ENCODE data around the gene RANGAP1. TPM values are rescaled to one million over a fixed set of nuclear protein-coding genes. Genes with fewer than 3 reads are reported as not detected.

The RANGAP1 gene
- total and polyA plus RNA-seq, 8 donors, result 18.9 to 127 (median 38.5) TPM

DNA sequence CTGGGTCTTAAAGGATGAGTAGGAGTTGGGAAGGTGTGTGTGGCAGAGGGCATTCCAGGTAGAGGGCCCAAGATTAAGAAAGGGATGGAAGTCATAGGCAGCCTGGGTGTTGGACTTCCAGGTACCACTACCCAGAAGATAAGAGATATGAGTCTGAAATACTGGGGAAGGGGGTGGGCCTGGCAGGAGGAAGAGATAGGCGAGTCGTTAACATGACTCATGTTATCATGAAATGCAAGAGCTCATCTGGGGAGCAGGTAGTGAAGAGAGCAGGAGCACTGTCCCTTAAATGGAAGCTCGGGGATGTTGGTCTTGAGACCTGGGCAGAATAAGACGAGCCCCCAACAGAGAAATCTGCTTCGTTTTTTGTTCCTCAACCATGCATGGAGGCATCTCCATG, 25.5 kb upstream of the RANGAP1 start:
- H3K27me3 ChIP-seq, result no peaks in the 10 kb centered on the region
- peaks cover 0 to 17% (median 8%) of the 10 kb centered on the region in 4 donors for H3K4me1 ChIP-seq
- TF ChIP-seq POLR2AphosphoS5 (IDR thresholded peaks at IDR 0.05) (no peak), EP300 (IDR thresholded peaks at IDR 0.05) (no peak), POLR2A (IDR thresholded peaks at IDR 0.05) (no peak)
- TF ChIP-seq, protein P1, sequence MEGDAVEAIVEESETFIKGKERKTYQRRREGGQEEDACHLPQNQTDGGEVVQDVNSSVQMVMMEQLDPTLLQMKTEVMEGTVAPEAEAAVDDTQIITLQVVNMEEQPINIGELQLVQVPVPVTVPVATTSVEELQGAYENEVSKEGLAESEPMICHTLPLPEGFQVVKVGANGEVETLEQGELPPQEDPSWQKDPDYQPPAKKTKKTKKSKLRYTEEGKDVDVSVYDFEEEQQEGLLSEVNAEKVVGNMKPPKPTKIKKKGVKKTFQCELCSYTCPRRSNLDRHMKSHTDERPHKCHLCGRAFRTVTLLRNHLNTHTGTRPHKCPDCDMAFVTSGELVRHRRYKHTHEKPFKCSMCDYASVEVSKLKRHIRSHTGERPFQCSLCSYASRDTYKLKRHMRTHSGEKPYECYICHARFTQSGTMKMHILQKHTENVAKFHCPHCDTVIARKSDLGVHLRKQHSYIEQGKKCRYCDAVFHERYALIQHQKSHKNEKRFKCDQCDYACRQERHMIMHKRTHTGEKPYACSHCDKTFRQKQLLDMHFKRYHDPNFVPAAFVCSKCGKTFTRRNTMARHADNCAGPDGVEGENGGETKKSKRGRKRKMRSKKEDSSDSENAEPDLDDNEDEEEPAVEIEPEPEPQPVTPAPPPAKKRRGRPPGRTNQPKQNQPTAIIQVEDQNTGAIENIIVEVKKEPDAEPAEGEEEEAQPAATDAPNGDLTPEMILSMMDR (IDR thresholded peaks at IDR 0.05), result no peak
- DNase-seq, result no peak
- WGBS, 5 donors, result 83 to 90% (median 88%) methylated on average over 5 of the region's 5 CpGs
- no peaks in the 10 kb centered on the region for H3K9me3 ChIP-seq
- no peak overlapping the region for H3K4me3 ChIP-seq
- intact Hi-C loops (cut with DNase I; ENCODE audit: low total_unique reads), result no loop called here
- H3K36me3 ChIP-seq, result peaks cover 0 to 35% (median 23%) of the 10 kb centered on the region in 4 donors
- H3K27ac ChIP-seq, result no peak overlapping the region

DNA sequence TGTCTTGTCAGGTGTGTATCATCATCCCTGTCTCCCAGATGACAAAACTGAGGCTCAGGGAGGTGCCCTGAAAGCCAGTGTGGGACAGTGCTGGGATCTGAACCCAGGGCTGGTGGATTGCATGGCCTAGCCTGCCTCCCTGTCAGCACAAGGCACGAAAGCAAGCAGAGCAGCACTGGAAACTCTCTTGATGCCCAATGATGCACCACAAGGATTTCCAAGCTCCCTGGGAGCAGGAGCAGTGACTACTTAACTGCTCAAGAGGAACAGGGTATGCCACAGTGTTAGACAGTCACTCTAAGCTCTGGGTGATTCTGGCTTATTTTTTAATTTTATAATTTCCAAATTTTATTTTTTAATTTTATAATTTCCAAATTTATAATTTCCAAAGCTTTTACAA, 24.3 kb upstream of the RANGAP1 start:
- 73 to 93% (median 82%) methylated on average over 1 of the region's 1 CpG for WGBS, 5 donors

DNA sequence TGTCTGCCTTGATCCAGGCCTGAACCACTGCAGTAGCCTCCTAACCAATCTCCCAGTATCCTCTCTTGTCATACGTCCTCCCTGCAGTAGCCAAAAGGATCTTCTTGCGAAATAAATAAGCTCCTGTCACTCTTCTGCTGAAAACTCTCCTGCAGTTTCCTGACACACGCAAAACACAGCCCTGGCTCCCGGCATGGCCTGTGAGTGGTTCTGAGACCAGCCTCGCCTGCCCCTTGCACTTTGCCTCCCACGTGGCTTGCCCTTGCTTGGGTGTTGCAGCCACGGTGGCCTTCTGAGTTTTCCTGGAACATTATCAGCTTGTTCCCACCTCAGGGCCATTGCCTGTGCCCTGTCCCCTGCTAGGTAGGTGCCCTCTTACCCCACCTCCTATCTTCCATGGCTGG, 22.6 kb upstream of the RANGAP1 start:
- H3K27me3 ChIP-seq, result no peaks in the 10 kb centered on the region
- peak overlapping the region in 3 of 5 donors; percentile 33 to 51 (median 46) for H3K27ac ChIP-seq
- no peaks in the 10 kb centered on the region for H3K9me3 ChIP-seq
- no peak overlapping the region for H3K4me3 ChIP-seq
- intact Hi-C loops (cut with DNase I; ENCODE audit: low total_unique reads), result no loop called here
- H3K4me1 ChIP-seq, result peaks cover 0 to 38% (median 18%) of the 10 kb centered on the region in 4 donors
- peak in 1 of 2 donors; percentile 26 for DNase-seq
- WGBS, 5 donors, result 59 to 73% (median 67%) methylated on average over 7 of the region's 7 CpGs
- peaks cover 0 to 26% (median 17%) of the 10 kb centered on the region in 4 donors for H3K36me3 ChIP-seq
- TF ChIP-seq POLR2AphosphoS5 (IDR thresholded peaks at IDR 0.05) (no peak), POLR2A (IDR thresholded peaks at IDR 0.05) (no peak), EP300 (IDR thresholded peaks at IDR 0.05) (no peak)
- TF ChIP-seq, protein P1 (IDR thresholded peaks at IDR 0.05), result no peak

More for the DNA sequence above, 24.3 kb upstream of the RANGAP1 start:
- H3K27ac ChIP-seq, result no peak overlapping the region
- H3K4me1 ChIP-seq, result peaks cover 0 to 23% (median 11%) of the 10 kb centered on the region in 4 donors
- no peak overlapping the region for H3K4me3 ChIP-seq
- intact Hi-C loops (cut with DNase I; ENCODE audit: low total_unique reads), result no loop called here
- H3K27me3 ChIP-seq, result no peaks in the 10 kb centered on the region
- H3K36me3 ChIP-seq, result peaks cover 0 to 24% (median 19%) of the 10 kb centered on the region in 4 donors
- DNase-seq, result no peak
- H3K9me3 ChIP-seq, result no peaks in the 10 kb centered on the region
- TF ChIP-seq, protein P1 (IDR thresholded peaks at IDR 0.05), result no peak
- TF ChIP-seq POLR2A (IDR thresholded peaks at IDR 0.05) (no peak), EP300 (IDR thresholded peaks at IDR 0.05) (no peak), POLR2AphosphoS5 (IDR thresholded peaks at IDR 0.05) (no peak)

DNA sequence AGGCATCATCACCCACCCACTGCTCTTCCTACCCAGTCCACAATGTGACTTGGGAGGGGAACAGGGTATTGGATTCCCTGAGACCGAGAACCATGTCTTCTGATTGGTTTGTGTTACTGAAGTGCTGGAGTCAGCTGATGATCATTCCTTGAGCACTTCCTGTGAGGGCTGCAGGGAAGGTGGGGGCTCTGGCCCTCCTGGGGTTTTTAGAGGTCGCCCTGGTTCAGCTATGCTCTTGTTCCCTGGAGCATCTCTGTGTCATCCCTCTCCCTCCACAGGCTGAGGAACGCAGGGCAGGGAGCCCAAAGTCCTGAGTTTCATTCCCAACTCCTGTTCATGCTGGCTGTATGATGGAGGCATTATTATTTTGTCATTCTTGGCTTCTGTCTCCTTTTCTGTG, 22.1 kb upstream of the RANGAP1 start:
- Histone ChIP-seq H3K4me1 (peaks cover 4 to 43% (median 23%) of the 10 kb centered on the region in 4 donors), H3K36me3 (peaks cover 0 to 24% (median 16%) of the 10 kb centered on the region in 4 donors), H3K4me3 (no peak overlapping the region), H3K27ac (peak overlapping the region in 4 of 5 donors; percentile 0 to 51 (median 40)), H3K9me3 (no peaks in the 10 kb centered on the region), H3K27me3 (no peaks in the 10 kb centered on the region)
- TF ChIP-seq, protein P1 (IDR thresholded peaks at IDR 0.05), result no peak
- no peak for TF ChIP-seq POLR2AphosphoS5 (IDR thresholded peaks at IDR 0.05)
- no peak for TF ChIP-seq POLR2A (IDR thresholded peaks at IDR 0.05)
- TF ChIP-seq EP300 (IDR thresholded peaks at IDR 0.05), result no peak
- DNase-seq, result no peak
- WGBS, 5 donors, result 56 to 79% (median 72%) methylated on average over 3 of the region's 3 CpGs
- intact Hi-C loops (cut with DNase I; ENCODE audit: low total_unique reads), result no loop called here

All from stomach (tissue), 9 donors.